Psoas muscle (tissue), 8 donors: ENCODE data around the gene CENPF. TPM values are rescaled to one million over a fixed set of nuclear protein-coding genes. Genes with fewer than 3 reads are reported as not detected.
A peak's percentile ranks its signal among the peaks of the same experiment; 100 is the strongest.

Source experiments
- ATAC-seq, 4 donors: fragments of 200-7000 bp; cut with Tn5 transposase; one replicate each; pipeline ENCODE4 v1.9.1; 2020; ENCODE audit warnings: moderate library complexity in 3 of 4, mild to moderate bottlenecking in 2 of 4
- DNase-seq, 2 donors: peaks; one replicate each; pipeline ENCODE4 v3.0.0-alpha.2; 2020
- H3K27ac ChIP-seq: fragments of 200-600 bp; one replicate; pipeline ENCODE4 v1.8.0; 2022
- H3K27me3 ChIP-seq, 3 donors: fragments of 200-600 bp in 1 of 3; one replicate each; pipeline versions ENCODE4 v1.6.1 to v1.8.0; 2013 to 2022; ENCODE audit warnings: low read length in 2 of 3, mild to moderate bottlenecking in 2 of 3, moderate library complexity in 1 of 3; ENCODE audit not compliant: insufficient read depth in 3 of 3
- H3K36me3 ChIP-seq, 2 donors: fragments of 200-600 bp in 1 of 2; one replicate each; pipeline versions ENCODE4 v1.6.1 to v1.8.0; 2013 to 2022; ENCODE audit warnings: low read depth in 1 of 2, mild to moderate bottlenecking in 1 of 2, moderate library complexity in 1 of 2; ENCODE audit not compliant: insufficient read depth in 1 of 2
- H3K4me1 ChIP-seq: fragments of 200-600 bp; one replicate; pipeline ENCODE4 v1.8.0; 2022
- H3K4me3 ChIP-seq: fragments of 200-600 bp; one replicate; pipeline ENCODE4 v1.8.0; 2022; ENCODE audit warnings: mild to moderate bottlenecking
- H3K9me3 ChIP-seq: fragments of 200-600 bp; one replicate; pipeline ENCODE4 v1.8.0; 2022
- WGBS, 3 donors: extraction: QIAGEN DNeasy Blood & Tissue Kit; methylation state at CpG; one replicate each; pipeline versions ENCODE4 v1.1.6 to v1.1.7; 2013; 5-methylcytosine and 5-hydroxymethylcytosine counted together
- intact Hi-C, 2 donors: fragments of 100-400 bp; cut with DNase I; formaldehyde crosslinking; loops; one replicate each; pipeline versions ENCODE4 v1.11.0 to v1.14.2; 2022
- polyA plus RNA-seq, 3 donors: library from polyadenylated mRNA; stranded (reverse); fragments of 200-250 nt; gene quantifications; one replicate each; pipeline ENCODE4 v1.2.3, GENCODE V29; 2013
- total RNA-seq, 4 donors: library from RNA; stranded (reverse); fragmentation: NEBNext Ultra II Directional in 2 of 4; extraction: Animal tissue kit (Norgen Biotek cat#: 25700) in 2 of 4; gene quantifications; one replicate each; pipeline versions ENCODE4 v1.2.1 to v1.2.4, GENCODE V29; 2021 to 2023
- TF ChIP-seq, protein P1 (sequence below): fragments of 200-600 bp; IDR thresholded peaks from one replicate; pipeline ENCODE4 v1.8.0; 2022; ENCODE audit warnings: antibody characterized with exemption
- donor health status: healthy with polysubstance abuse.
- donor health status: DM: no; HTN: no; CAD: no; lungs with moderate emphysema.
- donor health status: Bipolar disorder and iron deficiency.
- donor health status: healthy.
- donor health status: DM: yes; HTN: yes; CAD: no.
- donor health status: DM: no; HTN: no; CAD: no.
- donor health status: DM: no; HTN: no; CAD: no.
- donor health status: DM: yes; HTN: yes; CAD: no.

Gene CENPF
- total and polyA plus RNA-seq, 7 donors: 0.04 to 1.2 (median 0.57) TPM

GRCh38 chr1:214635506-214635905, 32.5 kb downstream of the CENPF start:
- H3K27ac ChIP-seq: no peak overlapping the region
- no peaks in the 10 kb centered on the region for H3K4me1 ChIP-seq
- H3K4me3 ChIP-seq: no peak overlapping the region
- intact Hi-C loops: loop anchor here in 1 of 2 donors (5.0 kb wide), 1 partner anchor 423 kb away; no protein-coding TSS in a partner anchor
- TF ChIP-seq, protein P1, sequence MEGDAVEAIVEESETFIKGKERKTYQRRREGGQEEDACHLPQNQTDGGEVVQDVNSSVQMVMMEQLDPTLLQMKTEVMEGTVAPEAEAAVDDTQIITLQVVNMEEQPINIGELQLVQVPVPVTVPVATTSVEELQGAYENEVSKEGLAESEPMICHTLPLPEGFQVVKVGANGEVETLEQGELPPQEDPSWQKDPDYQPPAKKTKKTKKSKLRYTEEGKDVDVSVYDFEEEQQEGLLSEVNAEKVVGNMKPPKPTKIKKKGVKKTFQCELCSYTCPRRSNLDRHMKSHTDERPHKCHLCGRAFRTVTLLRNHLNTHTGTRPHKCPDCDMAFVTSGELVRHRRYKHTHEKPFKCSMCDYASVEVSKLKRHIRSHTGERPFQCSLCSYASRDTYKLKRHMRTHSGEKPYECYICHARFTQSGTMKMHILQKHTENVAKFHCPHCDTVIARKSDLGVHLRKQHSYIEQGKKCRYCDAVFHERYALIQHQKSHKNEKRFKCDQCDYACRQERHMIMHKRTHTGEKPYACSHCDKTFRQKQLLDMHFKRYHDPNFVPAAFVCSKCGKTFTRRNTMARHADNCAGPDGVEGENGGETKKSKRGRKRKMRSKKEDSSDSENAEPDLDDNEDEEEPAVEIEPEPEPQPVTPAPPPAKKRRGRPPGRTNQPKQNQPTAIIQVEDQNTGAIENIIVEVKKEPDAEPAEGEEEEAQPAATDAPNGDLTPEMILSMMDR: no peak
- no peaks in the 10 kb centered on the region for H3K9me3 ChIP-seq
- WGBS, 3 donors: 94 to 97% (median 95%) methylated on average over 4 of the region's 4 CpGs
- H3K36me3 ChIP-seq: no peaks in the 10 kb centered on the region
- ATAC-seq (no peak), DNase-seq (no peak)
- H3K27me3 ChIP-seq: no peaks in the 10 kb centered on the region

DNA sequence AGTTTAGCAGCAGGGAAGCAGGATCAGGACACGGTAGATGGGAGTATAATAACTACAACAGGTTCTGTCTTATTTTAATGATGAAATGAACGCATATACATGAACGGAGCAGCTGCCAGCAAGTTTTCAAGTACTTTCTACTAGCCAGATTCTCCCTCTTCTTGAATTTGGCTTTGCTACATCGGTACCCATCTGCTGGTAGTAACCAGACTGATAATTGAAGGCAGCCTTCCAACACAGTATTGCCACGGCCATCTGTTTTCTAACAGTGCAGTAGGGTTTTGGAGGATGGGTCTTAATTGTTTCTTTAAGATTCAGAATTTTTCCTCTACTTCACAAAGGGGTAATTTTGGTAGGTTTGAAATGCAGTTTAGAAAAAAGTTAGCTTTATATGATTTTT, 33.4 kb downstream of the CENPF start:
- intact Hi-C loops: loop anchor here in 1 of 2 donors (5.0 kb wide), 1 partner anchor 424 kb away; no protein-coding TSS in a partner anchor
- Histone ChIP-seq H3K27me3 (no peaks in the 10 kb centered on the region), H3K9me3 (no peaks in the 10 kb centered on the region), H3K4me1 (no peaks in the 10 kb centered on the region), H3K27ac (no peak overlapping the region), H3K4me3 (no peak overlapping the region), H3K36me3 (no peaks in the 10 kb centered on the region)
- DNase-seq (no peak), ATAC-seq (no peak)
- 64 to 79% (median 65%) methylated on average over 5 of the region's 5 CpGs for WGBS, 3 donors
- TF ChIP-seq, protein P1: no peak

GRCh38 chr1:214637125-214637524, 34.1 kb downstream of the CENPF start:
- no peak overlapping the region for H3K4me3 ChIP-seq
- H3K36me3 ChIP-seq: no peaks in the 10 kb centered on the region
- no peaks in the 10 kb centered on the region for H3K27me3 ChIP-seq
- DNase-seq (no peak), ATAC-seq (no peak)
- no peaks in the 10 kb centered on the region for H3K4me1 ChIP-seq
- intact Hi-C loops: loop anchor here in 1 of 2 donors (5.0 kb wide), 1 partner anchor 425 kb away; no protein-coding TSS in a partner anchor
- TF ChIP-seq, protein P1: no peak
- H3K27ac ChIP-seq: no peak overlapping the region
- H3K9me3 ChIP-seq: no peaks in the 10 kb centered on the region

DNA sequence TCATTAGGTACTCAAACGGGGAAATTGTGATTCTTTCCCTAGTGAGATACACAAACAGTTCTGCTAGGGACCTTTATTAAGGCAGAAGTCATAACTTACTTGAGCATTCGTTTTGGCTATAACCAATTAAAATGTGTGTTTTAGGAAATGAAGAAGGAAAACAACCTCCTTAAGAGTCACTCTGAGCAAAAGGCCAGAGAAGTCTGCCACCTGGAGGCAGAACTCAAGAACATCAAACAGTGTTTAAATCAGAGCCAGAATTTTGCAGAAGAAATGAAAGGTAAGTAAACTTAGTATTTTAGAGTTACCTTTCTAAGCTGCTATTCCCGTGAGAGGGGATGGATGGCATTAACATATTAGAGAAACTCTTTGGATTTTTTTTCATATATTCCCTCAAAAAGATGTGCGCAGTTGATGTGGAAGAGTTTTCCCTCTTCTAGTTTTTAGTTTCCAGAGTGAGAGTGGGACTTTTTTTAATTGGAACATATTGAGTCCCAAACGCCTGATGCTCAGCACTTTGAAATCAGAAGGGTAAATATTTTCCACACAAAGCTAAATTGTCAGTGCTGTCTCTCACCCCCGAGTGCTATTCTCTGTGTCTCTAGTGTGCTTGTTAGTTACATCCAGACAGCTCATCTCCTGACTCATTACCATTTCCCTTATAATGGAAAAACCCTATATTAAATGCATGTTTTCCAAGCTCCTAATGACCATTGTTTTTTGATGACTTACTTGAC, 34.9 kb downstream of the CENPF start:
- Histone ChIP-seq H3K27me3 (no peaks in the 10 kb centered on the region), H3K36me3 (no peaks in the 10 kb centered on the region), H3K9me3 (no peaks in the 10 kb centered on the region), H3K27ac (no peak overlapping the region), H3K4me3 (no peak overlapping the region), H3K4me1 (peaks cover 2% of the 10 kb centered on the region)
- DNase-seq (no peak), ATAC-seq (peak in 1 of 4 donors; percentile 56)
- TF ChIP-seq, protein P1: peak; percentile 66
- intact Hi-C loops: loop anchor here in 1 of 2 donors (5.0 kb wide), 1 partner anchor 426 kb away; no protein-coding TSS in a partner anchor
- WGBS, 3 donors: 77 to 81% (median 77%) methylated on average over 6 of the region's 6 CpGs
